NCI-H460 (cell line): Measurements from ENCODE around the gene INSYN2A. TPM values are rescaled to one million over a fixed set of nuclear protein-coding genes. Genes with fewer than 3 reads are reported as not detected.

ENCODE experiments used
- DNase-seq: peaks from one replicate; pipeline ENCODE4 v3.0.0-alpha.2; 2016; ENCODE audit warnings: low read depth; ENCODE audit errors: extremely low read depth
- total RNA-seq: library from RNA; depleted of rRNA; stranded (reverse); fragments of >200 nt; shearing (Covaris generic); gene quantifications from 2 replicates; pipeline ENCODE4 v1.2.3, GENCODE V29; 2014

INSYN2A gene
- total RNA-seq, 1 experiment from 2014 or later = 0.12 TPM

GRCh38 chr10:127157089-127157488 lies 39.3 kb downstream of the INSYN2A start:
- DNase-seq = no peak

DNA sequence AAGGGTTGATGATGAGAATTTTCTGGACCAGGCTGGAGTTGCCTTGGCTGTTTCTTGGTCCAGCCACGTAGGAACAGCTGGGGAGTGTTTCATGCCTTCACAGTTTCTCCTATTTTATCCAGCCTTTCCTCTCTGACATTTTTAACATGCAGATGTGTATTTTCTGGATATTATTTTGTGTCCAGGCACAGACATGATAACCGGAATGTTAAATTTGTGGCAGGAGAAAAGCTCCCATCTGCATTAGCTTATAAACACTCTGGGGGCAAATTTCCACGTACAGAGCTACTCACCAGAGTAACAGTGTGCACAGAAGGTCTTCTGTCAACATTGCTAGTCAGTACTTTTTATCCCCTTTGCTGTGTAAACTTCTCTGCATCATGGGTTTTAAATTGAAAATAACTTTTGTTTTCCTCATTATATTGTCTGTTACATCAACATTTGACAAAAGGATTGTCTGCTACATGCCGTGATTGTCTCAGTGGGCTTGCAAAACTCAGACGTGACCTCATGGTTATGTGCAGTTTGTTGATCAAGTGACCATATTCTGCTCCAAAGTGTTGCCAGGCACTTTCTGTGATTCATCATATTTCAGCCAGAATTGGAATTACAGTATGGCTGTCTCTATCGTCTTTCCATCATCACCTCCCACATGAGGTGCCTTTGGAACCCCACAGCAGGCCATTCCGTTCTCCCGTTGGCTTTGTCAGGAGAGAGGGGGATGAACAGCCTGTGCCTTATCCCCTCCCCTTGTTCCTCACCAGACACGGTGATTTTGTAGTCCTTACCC lies 41.4 kb downstream of the INSYN2A start:
- no peak for DNase-seq

DNA sequence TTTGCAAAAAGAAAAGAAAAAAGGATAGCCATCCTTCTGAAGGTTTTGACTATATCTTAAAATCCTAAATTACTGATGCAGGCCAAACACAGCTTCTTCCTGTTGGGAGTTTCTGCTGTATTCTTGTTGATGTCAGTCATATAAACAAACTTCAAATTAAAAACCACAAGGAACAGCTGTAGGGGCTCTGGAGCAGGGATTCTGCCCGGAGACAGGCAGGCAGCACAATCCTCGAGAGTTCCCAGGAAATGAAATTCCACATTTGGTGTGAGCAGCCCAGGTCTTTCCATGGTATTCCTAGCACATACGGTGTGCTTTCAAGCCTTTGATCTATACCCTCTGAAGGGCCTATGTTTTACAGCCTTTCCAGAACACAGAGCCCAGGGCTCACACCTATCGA lies 43.2 kb downstream of the INSYN2A start:
- no peak for DNase-seq

DNA sequence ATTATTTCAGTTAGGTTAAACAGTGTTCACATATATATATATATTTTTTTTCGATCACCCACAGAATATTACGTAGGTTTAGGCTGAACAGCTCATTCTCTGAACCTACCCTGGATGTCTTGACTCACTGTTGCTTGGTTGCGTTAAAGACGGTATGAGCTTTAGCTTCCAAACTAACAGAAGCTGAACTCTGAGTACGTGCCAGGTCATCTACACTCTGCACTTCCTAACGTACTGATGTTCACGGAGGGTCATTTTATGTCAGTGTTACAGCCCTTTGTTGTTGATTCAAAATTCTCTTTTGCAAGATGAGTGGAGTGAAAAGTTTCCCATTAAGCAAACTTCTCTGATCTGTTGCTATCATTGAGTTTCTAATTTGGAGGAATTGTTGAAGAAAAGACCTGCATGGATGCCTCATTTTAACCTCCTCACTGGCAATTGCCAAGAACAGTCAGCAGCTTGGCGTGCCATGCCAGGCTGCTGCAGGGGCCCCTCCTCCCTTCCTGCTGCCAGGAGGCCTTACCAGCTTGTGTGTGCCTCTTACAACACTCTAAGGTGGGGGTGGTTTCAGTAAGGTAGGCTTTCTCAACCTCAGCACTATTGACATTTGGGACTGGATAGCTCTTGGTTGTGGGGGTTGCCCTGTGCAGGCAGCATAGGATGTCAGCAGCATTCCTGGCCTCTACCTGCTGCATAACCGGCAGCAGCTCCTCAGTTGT lies 44.3 kb downstream of the INSYN2A start:
- no peak for DNase-seq

DNA sequence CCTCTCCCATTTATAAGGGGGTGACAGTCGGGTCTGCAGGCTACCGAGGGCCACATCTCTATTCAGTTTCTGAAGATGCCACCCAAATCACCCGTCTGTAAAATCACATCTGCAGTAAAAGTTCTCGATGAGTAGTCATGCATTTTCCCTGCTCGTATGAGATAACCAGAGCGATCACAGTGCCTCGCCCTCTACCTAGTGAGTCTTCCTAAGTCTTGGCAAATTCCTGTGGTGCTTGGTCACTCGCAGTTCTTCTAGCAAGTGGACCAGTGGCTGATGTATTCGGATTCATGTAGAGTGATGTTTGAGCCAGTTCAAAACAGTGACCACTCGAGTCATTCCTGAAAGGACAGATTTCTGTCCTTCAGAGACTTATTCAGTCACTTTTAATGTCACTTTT lies 44.9 kb downstream of the INSYN2A start:
- DNase-seq = no peak

GRCh38 chr10:127150136-127150535 lies 46.3 kb downstream of the INSYN2A start:
- DNase-seq = no peak

DNA sequence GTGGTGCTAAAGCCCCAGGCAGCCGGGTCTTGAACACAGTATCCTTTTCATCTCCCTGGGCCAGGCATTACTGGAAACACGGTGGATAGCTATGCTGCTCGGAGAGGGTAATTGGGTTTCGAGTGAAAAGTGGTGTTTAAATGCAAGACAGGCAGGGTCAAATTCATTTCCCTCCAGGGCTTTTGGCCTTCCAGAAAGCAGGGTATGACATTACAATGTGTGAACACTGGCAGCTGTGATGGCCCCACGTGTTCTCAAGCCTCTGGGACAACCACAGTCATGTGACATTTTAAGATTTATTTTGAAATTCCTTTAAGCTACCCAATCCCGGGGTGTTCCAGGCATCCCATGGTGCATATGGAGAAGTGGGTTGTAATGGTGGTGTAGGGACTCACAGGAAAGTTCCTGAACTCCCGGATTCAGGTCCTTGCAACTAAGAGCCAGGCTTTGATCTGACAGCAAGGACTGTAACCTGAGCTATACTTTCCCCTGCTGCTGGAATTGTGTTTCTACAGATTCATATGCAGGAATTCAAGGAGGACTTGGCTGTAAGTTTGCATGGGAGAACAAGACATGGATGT lies 46.8 kb downstream of the INSYN2A start:
- DNase-seq = no peak

DNA sequence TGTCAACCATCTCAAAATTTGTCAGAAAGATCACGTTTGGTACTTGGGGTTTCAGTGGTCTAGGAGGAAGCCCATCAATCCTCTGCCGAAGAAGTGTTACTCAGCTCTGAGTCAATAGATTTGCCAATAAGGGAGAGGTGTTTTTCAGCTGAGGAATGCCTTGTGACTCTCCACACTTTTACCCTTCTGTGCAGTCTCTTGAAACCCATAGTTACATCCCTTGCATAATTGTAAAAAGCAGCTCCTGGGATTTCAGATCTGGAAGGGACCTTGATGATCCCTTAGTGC lies 47.5 kb downstream of the INSYN2A start:
- DNase-seq = peak; percentile 19

GRCh38 chr10:127148066-127148932 lies 48.1 kb downstream of the INSYN2A start:
- peak; percentile 41 for DNase-seq

DNA sequence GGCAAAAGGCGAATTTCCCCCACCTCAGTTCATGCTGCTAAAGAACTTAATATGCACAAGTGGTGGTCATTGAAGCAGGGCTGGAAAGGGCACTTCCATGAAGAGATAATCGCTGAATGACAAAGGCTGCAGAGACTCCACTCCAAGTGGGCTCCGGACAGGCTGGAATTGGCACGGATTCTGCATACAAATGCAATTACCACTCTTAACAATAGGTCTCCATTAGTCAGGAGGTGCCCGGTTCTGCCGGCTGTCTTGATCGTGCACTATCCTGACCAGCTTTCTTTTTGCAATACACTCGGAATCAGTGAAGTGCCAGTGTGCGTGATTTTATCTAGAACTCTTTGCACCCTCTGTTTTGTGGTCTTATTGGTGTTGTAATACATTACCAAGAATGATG lies 49.7 kb downstream of the INSYN2A start:
- no peak for DNase-seq
